GM12891 (cell line): Measurements from ENCODE around the gene CDH23.

Experiments
- PAX5 ChIP-seq: IDR thresholded peaks from 2 replicates; pipeline ENCODE4 v1.6.1; 2011; ENCODE audit warnings: low read length, moderate library complexity, mild to moderate bottlenecking; ENCODE audit not compliant: insufficient read depth, severe bottlenecking
- POLR2A ChIP-seq: IDR thresholded peaks from 2 replicates; pipeline ENCODE4 v1.6.1; 2011; ENCODE audit warnings: low read depth, low read length, control low read depth
- POLR2AphosphoS5 ChIP-seq: IDR thresholded peaks from 2 replicates; pipeline ENCODE4 v1.6.1; 2011; ENCODE audit warnings: low read depth, low read length, control low read depth
- POU2F2 ChIP-seq: IDR thresholded peaks from 2 replicates; pipeline ENCODE4 v1.6.1; 2011; ENCODE audit warnings: low read depth, mild to moderate bottlenecking, control low read depth, low read length, moderate library complexity
- SPI1 ChIP-seq: IDR thresholded peaks from 2 replicates; pipeline ENCODE4 v1.6.1; 2011; ENCODE audit warnings: low read depth, low read length, control low read depth
- TAF1 ChIP-seq: IDR thresholded peaks from 2 replicates; pipeline ENCODE4 v1.6.1; 2011; ENCODE audit warnings: low read depth, low read length, control low read depth

DNA sequence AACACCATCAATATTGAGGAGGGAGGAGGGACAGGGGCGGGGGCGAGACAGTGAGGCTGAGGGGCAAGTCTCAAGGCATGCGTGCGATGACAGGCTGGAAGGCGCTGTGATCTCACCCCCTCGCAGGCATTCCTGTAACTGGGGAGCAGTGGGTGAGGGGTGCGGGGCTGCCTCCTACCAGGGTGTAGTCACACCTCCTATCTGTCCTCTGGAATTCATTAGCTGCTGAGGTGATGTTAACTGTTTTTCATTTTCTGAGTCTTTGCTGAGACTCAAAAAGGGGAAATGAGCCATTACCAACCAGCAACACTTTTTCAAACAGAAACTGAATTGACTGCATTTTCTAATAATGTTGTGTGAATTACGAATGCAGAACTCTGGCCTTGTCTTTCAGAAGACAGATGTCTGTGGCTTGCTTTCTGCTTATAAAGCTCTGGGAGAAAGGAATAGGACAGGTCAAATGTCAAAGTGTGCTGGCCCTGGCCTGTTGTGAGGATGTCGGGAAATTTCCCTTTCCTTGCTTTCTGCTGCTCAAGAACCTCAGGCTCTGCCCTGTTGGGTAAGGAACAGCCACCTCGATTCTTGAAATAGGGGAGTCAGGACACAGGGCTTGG is 23.7 kb upstream of the CDH23 start:
- TF ChIP-seq POLR2A (no peak), POLR2AphosphoS5 (no peak), PAX5 (no peak), TAF1 (no peak), SPI1 (peak; percentile 100), POU2F2 (no peak; the same call in 1 of the 2 replicates)
